ENCODE results near the gene RPL23.

Gene RPL23

GRCh38 chr17:38853292-38854219 is at the start of gene RPL23:
TSS of gene RPL23 (minus strand) at chr17:38853721. CDS start at chr17:38853710, 11 bp downstream.
- DNase-seq, result peak; percentile 99

- no peak for DNase-seq
Measured at GRCh38 chr17:38900978-38901656, 47.6 kb upstream of the RPL23 start.

DNA sequence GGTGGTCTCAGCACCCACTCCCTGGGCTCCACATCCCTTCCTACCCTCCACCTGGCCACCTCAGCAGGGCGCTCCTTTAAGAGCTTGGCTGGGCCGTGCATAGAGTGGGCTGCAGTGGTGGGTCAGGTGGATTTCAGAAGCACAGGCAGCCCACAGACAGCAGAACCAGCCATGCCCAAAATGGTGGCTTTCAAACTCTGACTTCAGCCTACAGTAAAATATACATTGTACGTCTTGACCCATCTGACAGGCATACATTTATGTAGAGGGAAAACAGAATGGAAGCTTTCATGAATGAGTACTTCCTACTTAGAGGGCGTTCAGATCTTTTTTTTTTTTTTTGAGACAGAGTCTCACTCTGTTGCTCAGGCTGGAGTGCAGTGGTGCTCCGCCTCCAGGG is 45.9 kb upstream of the RPL23 start:
- no peak for DNase-seq

GRCh38 chr17:38898812-38899348 is 45.4 kb upstream of the RPL23 start:
- DNase-seq, result no peak

DNA sequence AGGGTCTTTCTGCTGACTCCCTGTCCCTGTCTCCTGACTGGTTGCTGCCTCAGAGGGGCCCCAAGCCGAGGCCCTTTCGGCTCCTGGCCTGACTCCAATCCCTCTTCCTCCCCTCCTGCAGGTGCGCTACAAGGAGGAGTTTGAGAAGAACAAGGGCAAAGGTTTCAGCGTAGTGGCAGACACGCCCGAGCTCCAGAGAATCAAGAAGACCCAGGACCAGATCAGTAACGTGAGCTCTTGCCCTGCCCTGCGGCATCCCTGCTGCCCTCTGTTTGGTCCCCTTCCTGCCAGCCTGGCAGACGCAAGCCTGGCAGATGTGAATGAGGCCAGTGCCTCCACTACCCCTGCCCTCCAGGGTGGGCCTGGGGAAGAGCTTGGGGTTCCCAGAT is 44.8 kb upstream of the RPL23 start:
- DNase-seq, result no peak

GRCh38 chr17:38897671-38898290 is 44.3 kb upstream of the RPL23 start:
- DNase-seq, result no peak

GRCh38 chr17:38897176-38897575 is 43.7 kb upstream of the RPL23 start:
- peak; percentile 67 for DNase-seq

- peak; percentile 58 for DNase-seq
Measured at GRCh38 chr17:38896346-38896954, 42.9 kb upstream of the RPL23 start.

GRCh38 chr17:38894276-38894675 is 40.8 kb upstream of the RPL23 start:
- peak; percentile 41 for DNase-seq

DNA sequence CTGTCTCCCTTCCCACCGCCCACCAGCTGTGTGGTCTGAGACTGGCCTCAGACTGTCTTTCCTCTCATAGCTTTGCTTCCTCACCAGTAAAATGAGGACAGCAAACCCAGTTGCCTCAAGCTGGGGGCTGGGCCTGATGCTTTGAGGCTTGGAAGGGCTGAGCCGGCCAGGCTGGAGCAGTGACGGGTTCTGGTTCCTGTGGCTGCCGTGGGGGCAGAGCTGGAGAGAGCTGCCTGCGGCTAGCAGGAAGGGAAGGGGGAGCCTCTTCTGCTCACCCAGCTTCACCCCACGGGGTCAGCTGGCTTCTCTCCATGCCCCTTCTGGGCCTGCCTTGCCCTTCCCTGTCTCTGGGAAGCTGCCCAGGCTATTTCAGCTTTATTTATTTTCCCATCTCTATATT is 40.1 kb upstream of the RPL23 start:
- peak; percentile 23 for DNase-seq

DNA sequence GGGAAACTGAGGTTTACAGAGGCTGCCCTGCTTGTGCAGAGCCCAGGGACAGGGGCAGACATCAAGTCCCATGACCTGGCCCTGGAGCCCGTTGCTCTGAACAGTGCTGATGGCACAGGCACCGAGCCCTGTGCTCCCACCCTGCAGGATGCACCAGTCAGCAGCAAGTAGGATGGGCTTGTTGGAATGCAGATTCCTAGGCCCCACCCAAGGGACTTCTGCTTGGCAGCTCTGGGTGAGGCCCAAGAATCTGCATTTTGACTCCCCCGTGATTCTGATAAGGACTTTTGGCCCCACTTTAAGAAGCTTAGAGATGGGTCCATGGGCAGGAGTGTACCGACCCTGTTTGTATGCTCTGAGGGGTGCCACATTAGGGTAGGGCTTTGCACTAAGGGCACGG is 39.6 kb upstream of the RPL23 start:
- no peak for DNase-seq

- no peak for DNase-seq
Measured at GRCh38 chr17:38892620-38893019, 39.1 kb upstream of the RPL23 start.

- DNase-seq, result no peak
Measured at GRCh38 chr17:38892083-38892482, 38.6 kb upstream of the RPL23 start.

DNA sequence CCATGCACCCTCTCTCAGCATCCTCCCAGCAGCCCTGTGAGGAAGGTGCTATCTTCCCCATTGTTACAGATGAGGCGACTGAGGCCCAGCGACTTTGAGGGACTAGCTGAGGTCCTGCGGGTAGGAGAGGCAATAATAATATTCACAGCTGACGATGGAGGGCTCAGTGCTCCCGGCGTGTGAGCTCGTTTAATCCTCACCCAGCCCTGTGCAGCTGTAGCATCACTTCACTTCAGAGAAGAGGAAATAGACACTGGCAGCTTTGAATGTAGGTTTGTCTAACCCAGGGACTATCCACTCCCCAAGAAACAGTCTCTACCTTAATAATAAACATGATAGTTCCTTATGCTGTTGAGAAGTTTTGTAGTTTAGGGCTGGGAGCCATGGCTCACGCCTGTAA is 37.9 kb upstream of the RPL23 start:
- peak; percentile 51 for DNase-seq

GRCh38 chr17:38890410-38890746 is 36.9 kb upstream of the RPL23 start:
- DNase-seq, result no peak

DNA sequence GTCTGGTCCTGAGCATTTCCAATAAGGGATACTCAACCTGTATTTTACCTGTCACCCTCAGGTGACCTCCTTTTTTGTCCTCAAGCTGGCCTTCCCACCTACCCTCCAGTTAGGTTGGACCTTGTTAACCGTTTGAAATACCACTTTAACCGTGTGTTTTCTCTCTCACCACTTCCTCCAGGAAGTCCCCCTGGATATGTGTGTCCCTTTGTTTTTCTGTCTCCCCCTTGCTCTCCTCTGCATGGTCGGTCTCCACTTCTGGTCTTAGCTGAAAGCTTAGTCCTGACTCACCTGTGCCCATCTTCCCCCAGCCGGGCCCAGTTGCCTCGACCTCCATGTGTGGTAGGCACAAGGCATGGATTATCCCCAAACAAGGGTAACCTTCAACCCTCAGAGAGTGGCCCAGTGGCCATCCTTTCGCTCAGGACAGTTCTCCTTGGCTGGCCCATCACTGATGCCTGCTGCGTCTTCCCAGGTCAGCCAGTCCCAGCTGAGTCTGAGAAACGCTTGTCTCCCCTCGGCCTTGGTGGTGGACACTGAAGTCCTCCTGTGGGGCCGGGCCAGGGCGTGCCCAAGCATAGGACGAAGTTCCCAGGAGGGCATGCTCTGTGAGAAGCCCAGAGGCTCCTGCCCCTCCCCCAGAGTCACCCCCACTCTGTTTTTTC is 36.4 kb upstream of the RPL23 start:
- DNase-seq, result no peak

- no peak for DNase-seq
Measured at GRCh38 chr17:38888842-38889241, 35.3 kb upstream of the RPL23 start.

- no peak for DNase-seq
Measured at GRCh38 chr17:38886643-38887010, 33.1 kb upstream of the RPL23 start.

GRCh38 chr17:38885728-38886642 is 32.5 kb upstream of the RPL23 start:
- peak; percentile 99 for DNase-seq

DNA sequence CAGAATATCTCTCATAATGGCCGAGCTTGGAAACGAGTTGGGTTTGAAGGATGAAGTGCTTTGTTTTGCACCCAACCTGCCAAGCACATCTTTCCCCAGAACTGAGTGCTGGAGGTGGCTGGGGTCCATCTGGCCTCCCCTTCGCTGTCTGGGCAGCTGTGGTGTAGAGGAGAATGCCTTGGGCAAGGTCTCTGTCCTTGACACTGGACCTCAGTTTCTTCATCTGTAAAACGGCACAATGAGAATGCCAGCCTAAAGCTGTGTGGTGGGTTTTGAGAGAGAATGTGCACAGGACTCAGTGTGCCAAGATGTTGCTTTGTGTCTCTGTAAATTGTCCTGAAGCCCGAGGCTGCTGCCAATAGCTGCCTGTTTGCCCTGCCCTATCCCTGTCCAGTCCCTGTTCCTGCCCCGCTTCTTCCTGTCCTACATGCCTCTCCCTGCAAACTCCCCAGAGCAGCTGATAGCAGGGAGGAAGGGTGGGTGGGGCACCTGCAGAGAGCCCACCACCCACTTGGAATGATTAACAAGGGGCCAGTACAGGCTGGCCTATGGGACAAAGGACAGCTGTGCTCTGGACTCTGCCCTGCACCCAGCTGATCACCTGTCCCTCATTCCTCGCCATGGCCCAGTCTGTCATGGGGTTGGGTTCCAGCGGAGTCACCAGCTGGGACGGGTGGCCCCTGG is 31.7 kb upstream of the RPL23 start:
- DNase-seq, result peak; percentile 61
